IMR-90 (cell line): ENCODE data around the gene FN1. TPM values are rescaled to one million over a fixed set of nuclear protein-coding genes. Genes with fewer than 3 reads are reported as not detected.
A peak's percentile ranks its signal among the peaks of the same experiment; 100 is the strongest.

Experiments
- ATAC-seq: fragments of 200-7000 bp; cut with Tn5 transposase; 2 replicates; pipeline ENCODE4 v1.9.1; 2020; ENCODE audit warnings: low read depth, mild to moderate bottlenecking, moderate library complexity
- BruUV-seq: library from RNA; stranded (reverse); fragments of 400-500 nt; replicated peaks from 2 replicates; lab custom pipeline; 2021; lab: Mats Ljungman, UMichigan
- CTCF ChIA-PET: fragments of 300-600 bp; formaldehyde crosslinking; extraction: SDS; loops from one replicate; lab custom pipeline; 2021; ENCODE audit warnings: antibody characterized with exemption; lab: Yijun Ruan, JAX
- POLR2A ChIA-PET: fragments of 300-600 bp; sonication (Branson Sonifier 250); formaldehyde crosslinking; loops from one replicate; lab custom pipeline; 2022; ENCODE audit warnings: antibody characterized with exemption; ENCODE audit not compliant: unreplicated experiment; lab: Charles Lee
- DNase-seq: peaks from one replicate; pipeline ENCODE4 v3.0.0; 2013
- H2AFZ ChIP-seq: replicated peaks from 2 replicates; pipeline ENCODE3; 2013; ENCODE audit warnings: low read length, mild to moderate bottlenecking; ENCODE audit not compliant: poor library complexity
- H2AK5ac ChIP-seq: 2 replicates; pipeline ENCODE4 v1.6.1; 2013; ENCODE audit warnings: low read depth, low read length, inconsistent platforms
- H2AK9ac ChIP-seq: replicated peaks from 2 replicates; pipeline ENCODE3; 2013; ENCODE audit warnings: mild to moderate bottlenecking, low read depth, low read length, moderate library complexity; ENCODE audit not compliant: poor library complexity
- H2BK120ac ChIP-seq: 2 replicates; pipeline ENCODE4 v1.6.1; 2013; ENCODE audit warnings: low read depth, low read length, inconsistent platforms
- H2BK15ac ChIP-seq: 3 replicates; pipeline ENCODE4 v1.6.1; 2013; ENCODE audit warnings: low read depth, low read length, inconsistent platforms
- H2BK20ac ChIP-seq: 2 replicates; pipeline ENCODE4 v1.6.1; 2013; ENCODE audit warnings: low read depth, mild to moderate bottlenecking, inconsistent platforms, low read length, moderate library complexity
- H2BK5ac ChIP-seq: 2 replicates; pipeline ENCODE4 v1.6.1; 2013; ENCODE audit warnings: mild to moderate bottlenecking, low read depth, low read length, inconsistent platforms; ENCODE audit not compliant: poor library complexity, severe bottlenecking
- H3K14ac ChIP-seq: replicated peaks from 2 replicates; pipeline ENCODE4 v1.6.1; 2013; ENCODE audit warnings: low read depth, low read length, inconsistent platforms
- H3K18ac ChIP-seq: 2 replicates; pipeline ENCODE4 v1.6.1; 2013; ENCODE audit warnings: low read depth, low read length, control low read depth
- H3K23ac ChIP-seq: 2 replicates; pipeline ENCODE4 v1.6.1; 2013; ENCODE audit warnings: low read depth, low read length, inconsistent platforms
- H3K27ac ChIP-seq: 2 replicates; pipeline ENCODE4 v1.5.1; 2013; ENCODE audit warnings: mild to moderate bottlenecking, control low read depth, low read length; ENCODE audit not compliant: insufficient read depth
- H3K27me3 ChIP-seq: 2 replicates; pipeline ENCODE4 v1.6.1; 2013; ENCODE audit warnings: low read length; ENCODE audit not compliant: control insufficient read depth, insufficient read depth
- H3K36me3 ChIP-seq: 2 replicates; pipeline ENCODE4 v1.6.1; 2013; ENCODE audit warnings: low read length, mixed read lengths; ENCODE audit not compliant: control insufficient read depth, insufficient read depth
- H3K4ac ChIP-seq: 2 replicates; pipeline ENCODE4 v1.6.1; 2013; ENCODE audit warnings: low read depth, low read length, inconsistent platforms
- H3K4me1 ChIP-seq: 2 replicates; pipeline ENCODE4 v1.6.1; 2013; ENCODE audit warnings: low read length, mixed read lengths; ENCODE audit not compliant: control insufficient read depth, insufficient read depth
- H3K4me2 ChIP-seq: 2 replicates; pipeline ENCODE4 v1.6.1; 2013; ENCODE audit warnings: low read depth, mild to moderate bottlenecking, control low read depth, low read length, moderate library complexity
- H3K4me3 ChIP-seq: 2 replicates; pipeline ENCODE4 v1.5.1; 2013; ENCODE audit warnings: low read depth, mild to moderate bottlenecking, control low read depth, low read length, moderate library complexity; ENCODE audit not compliant: insufficient read depth
- H3K56ac ChIP-seq: 2 replicates; pipeline ENCODE4 v1.6.1; 2013; ENCODE audit warnings: low read length, inconsistent platforms; ENCODE audit not compliant: insufficient read depth; ENCODE audit errors: extremely low read depth
- H3K79me1 ChIP-seq, 2 experiments: 2 replicates each; pipeline ENCODE4 v1.6.1; 2013; ENCODE audit warnings: low read length in 2 of 2, inconsistent platforms in 1 of 2, low read depth in 1 of 2
- H3K9ac ChIP-seq: 2 replicates; pipeline ENCODE4 v1.6.1; 2013; ENCODE audit warnings: low read depth, low read length, control low read depth
- H3K9me1 ChIP-seq: 2 replicates; pipeline ENCODE4 v1.6.1; 2013; ENCODE audit warnings: low read length, inconsistent platforms; ENCODE audit not compliant: insufficient read depth
- H3K9me3 ChIP-seq: 2 replicates; pipeline ENCODE4 v1.6.1; 2013; ENCODE audit warnings: low read length; ENCODE audit not compliant: control insufficient read depth, insufficient read depth
- H4K20me1 ChIP-seq: 2 replicates; pipeline ENCODE4 v1.6.1; 2013; ENCODE audit warnings: low read length, inconsistent platforms; ENCODE audit not compliant: insufficient read depth
- H4K5ac ChIP-seq: 2 replicates; pipeline ENCODE4 v1.6.1; 2013; ENCODE audit warnings: mild to moderate bottlenecking, low read depth, low read length, control low read depth
- H4K8ac ChIP-seq, 2 experiments: 2 replicates each; pipeline ENCODE4 v1.6.1; 2013; ENCODE audit warnings: low read depth in 2 of 2, low read length in 2 of 2, control low read depth in 1 of 2, inconsistent platforms in 1 of 2
- H4K91ac ChIP-seq: 2 replicates; pipeline ENCODE4 v1.6.1; 2013; ENCODE audit warnings: low read depth, low read length, inconsistent platforms; ENCODE audit not compliant: insufficient read depth
- CEBPB ChIP-seq: IDR thresholded peaks from 2 replicates; pipeline ENCODE4 v1.6.1; 2012; ENCODE audit warnings: low read depth, low read length, improper control_type of control experiment
- MAZ ChIP-seq: IDR thresholded peaks from 2 replicates; pipeline ENCODE4 v1.6.1; 2012; ENCODE audit warnings: low read depth, mild to moderate bottlenecking, low read length, improper control_type of control experiment, moderate library complexity, borderline replicate concordance
- NFE2L2 ChIP-seq: fragments of 150-350 bp; IDR thresholded peaks from 2 replicates; pipeline ENCODE4 v1.6.1; 2016; ENCODE audit warnings: low read depth, mild to moderate bottlenecking, low read length
- POLR2A ChIP-seq: IDR thresholded peaks from 2 replicates; pipeline ENCODE4 v1.6.1; 2012; ENCODE audit warnings: mild to moderate bottlenecking, low read depth, low read length
- RAD21 ChIP-seq: IDR thresholded peaks from 2 replicates; pipeline ENCODE4 v1.6.1; 2012; ENCODE audit warnings: low read length, improper control_type of control experiment
- RCOR1 ChIP-seq: IDR thresholded peaks from 2 replicates; pipeline ENCODE4 v1.6.1; 2012; ENCODE audit warnings: mild to moderate bottlenecking, low read length, improper control_type of control experiment; ENCODE audit not compliant: insufficient replicate concordance
- SMC3 ChIP-seq: fragments of 150-350 bp; IDR thresholded peaks from 2 replicates; pipeline ENCODE4 v1.6.1; 2016; ENCODE audit warnings: low read depth, mild to moderate bottlenecking, antibody characterized with exemption, low read length, moderate library complexity
- WGBS, 2 experiments: methylation state at CpG; one replicate each; pipeline versions ENCODE4 v1.1.5 to v1.1.7; 2013; ENCODE audit warnings: missing lambda C conversion rate in 2 of 2; ENCODE audit not compliant: insufficient read length in 1 of 2; ENCODE audit errors: extremely low coverage in 2 of 2; 5-methylcytosine and 5-hydroxymethylcytosine counted together
- dilution Hi-C: fragments of 300-500 bp; cut with HindIII; formaldehyde crosslinking; loops from one replicate; pipeline ENCODE4 v1.14.3; 2018; ENCODE audit warnings: low sequenced_read_pairs; ENCODE audit not compliant: unreplicated experiment
- in situ Hi-C: fragments of 300-500 bp; cut with MboI; formaldehyde crosslinking; loops from 3 replicates; pipeline ENCODE4 v1.14.3; 2019; ENCODE audit warnings: low sequenced_read_pairs, inconsistent platforms, mixed read lengths
- intact Hi-C: fragments of 100-400 bp; cut with micrococcal nuclease; formaldehyde crosslinking; loops from 2 replicates; pipeline ENCODE4 v1.10.0; 2022
- polyA plus RNA-seq, 3 experiments: library from polyadenylated mRNA; depleted of rRNA; stranded (reverse); fragments of >200 nt; gene quantifications; 2 replicates each; pipeline ENCODE4 v1.2.3, GENCODE V29; 2012; ENCODE audit warnings: low replicate concordance in 1 of 3
- total RNA-seq: library from RNA; depleted of rRNA; stranded (reverse); fragments of >200 nt; gene quantifications from 2 replicates; pipeline ENCODE4 v1.2.3, GENCODE V29; 2012
- TF ChIP-seq, protein P1 (sequence below): fragments of 150-350 bp; IDR thresholded peaks from 2 replicates; pipeline ENCODE4 v1.6.1; 2017; ENCODE audit warnings: mild to moderate bottlenecking, antibody characterized with exemption, low read length, low read depth

The FN1 gene
- total and polyA plus RNA-seq, 2 of the 4 experiments (the other 2 are of a cell fraction) = 8,243 to 13,004 TPM

DNA sequence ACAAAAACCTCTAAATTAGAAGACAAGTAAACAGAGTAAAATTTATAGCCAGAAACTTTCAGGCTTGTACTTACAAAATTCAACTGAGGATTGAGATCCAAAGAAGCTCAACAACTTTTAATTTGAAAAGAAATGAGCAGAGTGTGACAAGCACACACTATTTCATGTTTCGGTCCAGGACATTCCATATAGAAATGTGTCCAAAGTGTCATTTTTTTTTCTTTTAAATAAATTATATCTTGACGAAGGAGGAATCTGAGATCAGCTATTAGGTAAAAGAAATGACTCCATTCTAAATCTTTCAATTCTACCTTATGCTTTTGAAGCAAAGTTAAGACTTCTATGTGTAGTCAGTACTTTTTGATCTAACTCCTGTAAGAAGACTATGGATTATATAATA lies 4.6 kb downstream of the FN1 start:
- H2BK5ac ChIP-seq = peak overlapping the region; percentile 88
- H3K56ac ChIP-seq = no peak overlapping the region
- WGBS, 2 experiments = no CpG with 5 or more reads among the region's 2 CpGs
- H3K36me3 ChIP-seq = peaks cover 51% of the 10 kb centered on the region
- H3K27me3 ChIP-seq = no peaks in the 10 kb centered on the region
- H3K9ac ChIP-seq = no peak overlapping the region
- no peak overlapping the region for H4K91ac ChIP-seq
- no peak overlapping the region for H3K14ac ChIP-seq
- H3K79me1 ChIP-seq = peaks cover 25 to 51% of the 10 kb centered on the region in 2 experiments
- ChIA-PET CTCF (interaction anchor here (0.6 to 1.1 kb wide), 5 partner anchors 9 to 441 kb away, joined by 3 to 10 read pairs (median 3); no protein-coding TSS in a partner anchor), POLR2A (interaction anchor here (0.6 to 1.2 kb wide), 3 partner anchors 44 to 445 kb away, joined by 3 to 6 read pairs (median 3); no protein-coding TSS in a partner anchor)
- H3K4me2 ChIP-seq = no peak overlapping the region; the same call in 1 of the 2 replicates
- no peak overlapping the region for H2AFZ ChIP-seq
- H3K4me1 ChIP-seq = peaks cover 8% of the 10 kb centered on the region
- H3K9me3 ChIP-seq = no peaks in the 10 kb centered on the region
- no peak overlapping the region for H2AK9ac ChIP-seq
- H3K9me1 ChIP-seq = peaks cover 15% of the 10 kb centered on the region
- dilution Hi-C loops (no loop called here), in situ Hi-C loops (loop anchor here (10.0 kb wide), 1 partner anchor 484 kb away; no protein-coding TSS in a partner anchor), intact Hi-C loops (loop anchor here (1.0 kb wide), 1 partner anchor 262 kb away; no protein-coding TSS in a partner anchor)
- H2BK120ac ChIP-seq = no peak overlapping the region
- ATAC-seq = no peak
- no peak overlapping the region for H4K5ac ChIP-seq
- peak overlapping the region; percentile 6; the same call in 1 of the 2 replicates for H3K27ac ChIP-seq
- H2BK15ac ChIP-seq = no peak overlapping the region
- no TSS peak for BruUV-seq
- no peak for DNase-seq
- H3K4me3 ChIP-seq = no peak overlapping the region
- H3K4ac ChIP-seq = no peak overlapping the region
- H4K8ac ChIP-seq = peak overlapping the region in 1 of 2 experiments; percentile 22; a peak in 2 of 4 replicates
- H3K18ac ChIP-seq = no peak overlapping the region
- TF ChIP-seq NFE2L2 (no peak), CEBPB (no peak), RAD21 (no peak), SMC3 (no peak), RCOR1 (no peak), MAZ (no peak), POLR2A (no peak)
- TF ChIP-seq, protein P1, sequence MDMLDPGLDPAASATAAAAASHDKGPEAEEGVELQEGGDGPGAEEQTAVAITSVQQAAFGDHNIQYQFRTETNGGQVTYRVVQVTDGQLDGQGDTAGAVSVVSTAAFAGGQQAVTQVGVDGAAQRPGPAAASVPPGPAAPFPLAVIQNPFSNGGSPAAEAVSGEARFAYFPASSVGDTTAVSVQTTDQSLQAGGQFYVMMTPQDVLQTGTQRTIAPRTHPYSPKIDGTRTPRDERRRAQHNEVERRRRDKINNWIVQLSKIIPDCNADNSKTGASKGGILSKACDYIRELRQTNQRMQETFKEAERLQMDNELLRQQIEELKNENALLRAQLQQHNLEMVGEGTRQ = no peak
- no peak overlapping the region for H3K23ac ChIP-seq
- no peak overlapping the region for H2BK20ac ChIP-seq
- H4K20me1 ChIP-seq = peaks cover 13% of the 10 kb centered on the region
- H2AK5ac ChIP-seq = no peak overlapping the region
